Activated T-cell treated with anti-CD3 and anti-CD28 coated beads for 24 hours (primary cell): ENCODE data around the gene PODXL.
"Not testable (repeated sequence)": the region's sequence is repeated elsewhere in the genome, so short reads cannot be mapped to it uniquely, and the experiment has no call there.

Experiments used
- DNase-seq: peaks from one replicate; pipeline ENCODE4 v3.0.0-alpha.2; 2020; ENCODE audit warnings: low read depth

Gene PODXL

DNA sequence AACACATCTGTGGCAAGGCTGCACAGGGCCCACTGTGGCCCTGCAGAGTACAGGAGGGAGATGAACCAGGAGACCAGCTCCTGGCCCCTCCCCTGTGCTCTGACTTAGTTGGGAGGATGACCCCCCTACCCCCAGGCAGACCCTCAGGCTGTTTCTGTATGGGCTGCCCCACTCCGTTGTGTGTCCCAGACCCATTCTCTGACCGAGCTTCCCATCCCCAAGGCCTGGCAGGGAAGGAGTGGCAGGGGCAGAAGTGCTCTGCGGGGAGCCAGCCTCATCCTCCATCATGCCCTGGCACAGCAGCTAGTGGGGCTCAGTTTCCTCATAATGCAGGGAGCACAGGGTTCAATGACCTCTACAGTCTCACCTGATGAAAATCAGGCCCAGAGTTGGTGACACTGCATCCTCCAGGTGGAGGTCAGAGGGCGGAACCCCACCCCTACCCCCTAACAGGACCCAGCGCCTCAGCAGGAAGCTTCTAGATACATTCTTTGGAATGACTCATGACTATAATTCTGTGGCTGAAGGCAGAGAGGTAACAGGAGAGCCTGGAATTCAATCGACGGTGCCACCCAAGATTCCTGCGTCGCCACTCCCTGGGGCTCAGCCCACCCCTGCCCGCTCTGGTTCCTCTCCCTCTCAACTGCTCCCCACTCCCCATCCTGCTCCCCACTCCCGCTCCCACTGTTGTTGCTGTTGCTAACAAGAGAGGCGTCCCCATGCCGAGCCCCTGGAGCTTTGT is 18.2 kb downstream of the PODXL start:
- no peak for DNase-seq

DNA sequence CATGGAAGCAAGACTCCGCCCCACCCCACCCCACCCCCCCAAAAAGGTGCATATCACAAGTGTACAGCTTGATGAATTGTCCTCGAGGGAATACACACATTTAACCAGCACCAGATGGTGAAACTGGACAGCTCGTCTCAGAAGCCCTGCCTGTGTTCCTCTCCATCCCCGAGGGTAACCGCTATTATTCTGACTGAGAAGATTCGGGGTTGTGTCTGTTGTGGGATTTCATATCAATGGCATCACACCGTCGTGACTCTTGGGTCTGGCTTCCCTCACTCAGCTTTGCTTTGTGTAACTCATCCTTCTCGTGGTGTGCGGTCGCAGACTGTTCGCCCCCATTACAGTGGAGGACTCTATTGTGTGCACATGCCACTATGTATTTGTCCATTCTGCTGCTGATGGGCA is 18.9 kb downstream of the PODXL start:
- DNase-seq = no peak

DNA sequence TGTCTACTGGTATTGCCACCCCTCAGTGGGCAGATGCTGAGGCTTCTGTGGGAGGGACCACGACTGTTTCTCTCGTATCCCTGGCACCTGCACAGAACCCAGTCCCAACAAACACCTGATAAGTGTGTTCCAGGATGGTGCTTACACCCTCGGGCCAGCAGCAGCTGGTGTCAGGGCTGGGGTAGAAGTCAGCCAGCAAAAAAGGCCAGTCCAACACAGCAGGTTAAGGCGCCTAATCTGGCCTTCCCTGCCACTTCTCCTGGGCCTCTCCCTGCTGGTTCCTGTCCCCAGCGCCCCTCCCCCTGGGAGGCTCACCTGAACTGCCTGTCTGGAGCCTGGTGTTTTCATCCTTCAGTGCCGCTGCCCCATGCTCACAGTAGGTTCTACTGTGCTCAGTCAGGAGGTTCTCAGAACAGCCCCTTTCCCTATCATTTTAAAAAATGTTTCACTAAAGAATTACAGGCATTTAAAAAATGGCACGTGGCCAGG is 20.0 kb downstream of the PODXL start:
- DNase-seq = no peak

DNA sequence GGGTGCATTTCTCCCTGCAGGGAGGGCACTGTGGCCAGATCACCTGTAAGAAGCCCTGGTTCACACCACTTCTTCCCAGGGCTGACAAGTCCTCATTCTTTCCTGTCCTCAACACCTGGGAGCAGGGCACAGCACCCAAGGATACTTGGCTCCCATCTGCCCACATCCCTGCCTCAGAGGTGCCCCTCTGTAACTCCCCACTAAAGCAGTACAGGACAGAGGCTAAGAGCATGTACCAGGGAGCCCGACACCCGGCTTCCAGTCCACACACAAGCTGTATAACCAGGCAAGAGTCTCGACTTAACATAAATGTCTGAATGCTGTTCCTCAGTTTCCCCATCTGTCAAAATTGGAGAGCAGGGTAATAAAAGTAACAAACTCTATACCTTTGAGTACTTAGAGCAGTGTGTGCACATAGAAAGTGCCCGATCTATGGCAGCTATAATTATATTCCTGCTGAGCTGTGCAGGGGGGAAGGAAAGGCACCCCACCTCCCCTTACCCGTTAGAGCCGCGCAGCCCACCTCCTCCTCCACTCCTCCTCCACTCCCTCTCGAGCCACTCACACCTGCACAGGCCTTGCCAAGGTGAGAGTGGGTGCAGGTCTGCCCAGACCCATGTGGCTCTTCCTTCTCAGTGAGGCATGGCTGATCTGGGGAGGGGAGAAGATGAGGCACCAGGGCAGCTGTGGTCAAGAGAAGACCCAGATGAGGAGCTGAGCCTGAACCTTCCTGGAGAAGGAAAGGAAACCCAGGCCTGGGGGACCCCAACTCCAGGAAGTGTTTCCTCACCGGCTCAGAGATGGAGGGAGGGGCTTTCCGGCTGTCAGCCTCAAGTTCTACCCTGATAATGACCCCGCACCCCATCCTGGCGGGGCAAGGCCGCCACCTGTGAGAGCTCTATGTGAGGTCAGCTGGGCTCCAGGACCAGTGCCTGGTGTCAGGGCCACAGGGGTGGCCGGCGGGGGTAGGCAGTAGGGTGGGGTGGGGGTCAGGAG is 22.6 kb downstream of the PODXL start:
- DNase-seq = no peak

DNA sequence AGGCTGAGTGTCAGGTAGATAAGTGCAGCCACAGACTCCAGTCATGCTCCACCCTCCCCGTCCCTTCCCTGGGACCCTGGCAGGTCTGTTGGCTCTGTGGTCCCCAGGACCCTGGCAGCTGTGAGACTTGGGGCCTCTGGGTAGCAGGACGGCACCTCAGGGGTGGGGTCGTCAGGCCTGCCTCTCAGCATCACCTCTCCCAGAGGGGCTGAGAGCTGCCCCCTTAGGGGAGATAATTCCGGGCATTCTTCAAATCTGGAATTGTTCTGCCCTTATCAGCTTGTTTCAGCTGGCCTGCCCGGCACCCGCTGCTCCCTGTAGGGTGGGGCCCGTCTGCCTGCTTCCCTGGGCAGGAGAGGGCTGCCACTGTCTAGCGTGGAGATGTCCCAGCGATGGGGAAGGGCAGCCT is 23.3 kb downstream of the PODXL start:
- DNase-seq = no peak

DNA sequence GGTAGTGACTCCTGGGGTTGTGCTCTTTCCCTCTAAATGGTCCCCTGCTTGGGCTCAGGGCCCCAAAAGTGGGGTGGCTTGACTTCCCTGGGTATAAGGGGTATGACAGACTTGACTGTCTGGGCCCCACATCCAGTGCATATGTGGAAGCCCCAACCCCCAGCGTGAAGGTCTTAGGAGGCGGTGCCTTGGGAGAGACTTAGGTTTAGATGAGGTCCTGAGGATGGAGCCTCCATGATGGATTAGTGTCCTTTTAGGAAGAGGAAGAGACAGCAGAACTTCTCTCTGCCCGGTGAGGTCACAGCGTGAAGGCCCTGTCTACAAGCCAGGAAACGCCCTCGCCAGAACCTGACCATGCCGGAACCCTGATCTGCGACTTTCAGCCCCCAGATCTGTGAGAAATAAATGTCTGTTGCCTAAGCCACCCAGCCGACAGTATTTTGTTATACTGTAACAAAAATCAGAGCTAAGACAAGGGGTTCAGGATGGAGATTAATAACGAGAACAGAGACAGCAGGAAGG is 23.8 kb downstream of the PODXL start:
- no peak for DNase-seq

DNA sequence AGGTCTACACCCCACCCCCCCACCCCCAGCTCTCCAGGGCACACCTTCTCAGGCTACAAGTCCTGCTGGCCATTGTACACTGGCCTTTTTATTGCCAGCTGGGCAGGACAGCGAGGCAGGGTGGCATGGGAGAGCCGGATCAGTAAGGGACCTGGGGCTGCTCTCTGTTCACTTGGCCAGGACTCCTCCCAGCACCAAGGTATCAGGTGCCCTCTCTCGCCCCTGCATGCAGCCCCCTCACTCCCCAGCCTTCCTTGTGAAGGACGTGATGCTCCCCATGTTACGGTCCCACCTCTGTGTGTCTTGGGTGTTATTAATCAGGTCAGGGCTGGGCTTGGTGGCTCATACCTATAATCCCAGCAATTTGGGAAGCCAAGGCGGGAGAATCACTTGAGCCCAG is 26.3 kb downstream of the PODXL start:
- no peak for DNase-seq

DNA sequence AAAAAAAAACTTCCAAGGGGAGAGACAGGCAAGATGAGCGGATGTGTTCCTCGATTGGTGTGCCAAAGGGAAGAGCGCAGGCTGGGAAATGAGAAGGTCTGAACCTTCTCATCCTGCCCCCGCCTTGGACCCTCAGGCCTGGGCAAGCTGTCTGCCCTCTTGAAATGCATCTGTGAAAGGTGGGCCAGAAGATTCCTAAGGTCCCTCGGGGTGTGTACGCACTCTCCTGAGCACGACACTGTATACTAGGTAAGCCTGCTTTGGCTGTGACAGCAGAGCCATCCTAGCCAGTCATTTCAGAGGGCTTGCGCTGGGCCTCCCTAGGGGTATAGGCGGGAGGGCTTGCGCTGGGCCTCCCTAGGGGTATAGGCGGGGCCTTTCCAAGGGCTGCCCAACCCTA is 26.8 kb downstream of the PODXL start:
- no peak for DNase-seq

DNA sequence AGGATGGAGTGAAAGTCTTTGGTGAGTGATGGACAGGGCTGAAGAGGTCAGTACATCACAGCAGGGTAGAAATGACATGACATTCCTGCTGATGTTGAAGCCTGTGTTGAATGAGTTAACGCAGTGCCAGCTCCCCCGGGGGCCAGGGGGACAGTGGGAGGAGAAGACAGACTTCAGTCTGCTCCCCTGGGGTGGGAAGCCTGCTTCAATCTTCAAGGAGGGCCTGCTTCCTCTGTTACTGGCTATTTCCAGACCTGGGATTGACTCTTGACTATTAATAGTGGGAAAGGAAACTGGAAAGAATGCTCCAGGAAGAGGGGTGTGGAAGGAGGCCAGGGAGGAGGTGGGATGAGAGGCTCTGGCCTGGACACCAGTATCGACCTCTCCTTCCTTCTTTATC is 27.2 kb downstream of the PODXL start:
- no peak for DNase-seq

DNA sequence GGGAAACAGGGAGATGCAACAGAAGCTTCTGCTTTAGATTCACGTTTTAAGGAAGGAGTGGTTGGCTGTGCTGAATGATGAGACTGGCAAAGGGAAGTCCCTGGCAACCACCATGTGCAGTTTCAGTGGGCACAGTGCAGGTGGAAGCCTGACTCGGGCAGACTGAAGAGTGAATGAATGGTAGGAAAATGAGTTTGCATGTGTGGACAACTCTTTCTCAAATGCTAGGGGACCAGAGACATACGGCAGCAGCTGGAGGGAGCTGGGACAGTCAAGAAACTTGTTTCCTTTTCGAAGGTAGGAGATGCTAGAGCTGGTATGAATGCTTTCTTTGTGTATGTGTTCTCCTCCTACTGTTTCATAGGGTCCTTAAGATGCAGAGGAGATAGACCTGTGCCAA is 29.0 kb downstream of the PODXL start:
- no peak for DNase-seq

DNA sequence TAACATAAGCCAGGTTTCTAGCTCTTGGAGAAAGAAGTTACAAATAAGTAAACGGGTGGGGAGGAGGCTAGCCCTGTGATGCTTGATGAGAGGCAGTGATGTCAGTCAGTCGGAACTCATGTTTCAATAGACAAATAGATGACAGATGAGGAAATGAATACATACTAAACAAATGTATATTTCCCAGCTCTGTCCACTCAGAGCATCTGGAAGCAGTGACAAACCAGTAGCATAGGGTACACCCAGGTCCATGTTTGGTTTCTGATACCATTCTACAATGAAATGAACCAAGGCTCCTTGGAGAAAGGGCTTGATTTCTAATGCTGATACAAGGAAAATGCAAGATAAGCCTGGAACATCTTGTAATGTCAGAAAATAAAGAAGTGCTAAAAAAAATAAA is 30.6 kb downstream of the PODXL start:
- no peak for DNase-seq

DNA sequence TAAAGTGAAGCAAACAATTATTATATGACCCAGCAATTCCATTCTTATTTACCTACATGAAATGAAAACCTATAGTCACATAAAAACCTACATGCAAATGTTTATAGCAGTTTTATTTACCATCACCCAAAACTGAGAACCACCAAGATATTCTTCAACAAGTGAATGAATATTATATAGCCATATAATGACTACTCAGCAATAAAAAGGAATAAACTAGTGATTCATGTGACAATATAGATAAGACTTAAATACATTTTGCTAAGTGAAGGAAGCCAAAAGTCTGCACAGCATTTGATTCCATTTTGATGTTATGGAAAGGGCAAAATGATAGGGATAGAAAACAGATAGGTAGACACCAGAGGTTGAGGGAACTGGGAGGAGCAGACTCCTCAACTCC is 31.7 kb downstream of the PODXL start:
- no peak for DNase-seq

DNA sequence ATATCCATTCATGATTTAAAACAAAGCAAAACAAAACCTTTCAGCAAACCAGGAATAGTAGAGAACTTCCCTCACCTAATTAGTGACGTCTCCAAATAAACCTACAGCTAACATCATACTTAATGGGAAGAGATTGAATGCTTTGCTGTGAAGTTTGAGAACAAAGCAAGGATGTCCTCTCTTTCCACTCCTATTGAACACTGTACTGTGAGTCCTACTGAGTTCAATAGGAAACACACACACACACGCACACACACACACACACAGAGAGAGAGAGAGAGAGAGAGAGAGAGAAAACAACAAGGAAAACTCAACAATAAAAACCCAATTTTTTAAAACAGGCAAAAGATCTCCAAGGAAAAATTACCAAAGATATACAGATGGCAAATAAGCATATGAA is 32.3 kb downstream of the PODXL start:
- DNase-seq = no peak

DNA sequence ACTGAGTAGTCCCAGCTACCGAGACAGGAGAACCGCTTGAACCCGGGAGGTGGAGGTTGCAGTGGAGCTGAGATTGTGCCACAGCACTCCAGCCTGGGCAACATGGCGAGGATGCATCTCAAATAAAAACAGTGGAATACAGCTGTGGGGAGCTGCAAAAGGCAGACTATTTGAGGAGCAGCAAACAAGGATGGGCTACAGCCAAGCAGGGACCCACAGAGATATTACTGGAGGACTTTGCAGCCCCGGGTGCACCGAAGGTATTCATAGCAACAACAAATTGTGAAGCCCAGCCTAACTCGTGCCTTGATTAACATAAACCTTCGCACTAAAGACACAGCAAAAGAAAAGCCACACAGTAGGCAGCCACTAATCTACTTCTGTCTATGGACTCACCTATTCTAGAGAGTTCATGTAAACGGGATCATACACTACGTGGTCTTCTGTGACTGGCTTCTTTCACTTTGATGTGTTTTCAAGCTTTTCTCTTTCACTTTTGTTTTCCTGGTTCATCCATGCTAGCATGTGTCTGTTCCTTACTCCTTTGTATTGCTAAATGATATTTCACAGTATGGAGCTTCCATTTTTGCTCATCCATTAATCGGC is 34.0 kb downstream of the PODXL start:
- no peak for DNase-seq

DNA sequence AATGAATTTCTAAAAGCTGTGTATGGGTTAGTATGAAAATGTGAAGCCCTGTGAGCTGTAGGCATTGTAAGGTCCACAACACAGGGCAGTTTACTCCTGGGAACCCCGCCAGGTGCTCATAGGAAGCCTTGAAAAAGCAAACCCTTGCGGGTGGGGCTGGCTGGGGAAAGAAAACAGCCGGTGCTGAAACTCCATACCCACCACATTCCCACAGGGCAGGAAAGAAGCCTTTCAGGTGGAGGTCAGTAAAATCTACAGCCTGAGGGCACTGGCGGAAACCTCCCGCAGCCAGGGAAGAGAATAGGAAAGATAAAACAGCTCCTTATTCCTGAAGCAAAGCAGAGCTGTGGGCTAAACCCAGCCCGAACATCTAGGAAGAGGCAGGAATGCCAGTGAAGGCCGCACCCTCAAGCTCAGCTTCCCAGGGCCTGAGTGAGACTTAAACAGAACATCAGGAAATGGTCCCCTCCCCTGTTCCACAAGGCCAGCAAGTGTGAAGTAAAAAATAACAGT is 34.7 kb downstream of the PODXL start:
- DNase-seq = no peak

DNA sequence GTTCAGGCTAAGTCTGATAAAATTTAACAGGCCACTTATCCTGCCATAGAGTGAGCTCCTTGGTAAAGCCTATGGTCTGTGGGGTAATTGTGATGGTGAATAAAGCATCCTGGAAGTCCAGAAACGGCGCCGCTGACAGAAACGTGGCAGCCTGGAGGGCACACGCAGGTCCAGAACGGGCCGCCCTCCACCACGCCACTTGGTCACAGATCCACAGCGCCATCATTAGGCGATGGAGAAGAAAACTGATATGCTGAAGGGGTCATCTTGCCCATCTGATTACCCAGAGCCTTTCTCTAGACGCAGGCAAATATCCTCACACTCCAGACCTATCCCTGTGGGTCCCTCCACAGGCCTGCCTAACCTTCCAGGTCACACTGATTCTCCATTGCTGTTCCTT is 37.8 kb downstream of the PODXL start:
- DNase-seq = no peak

DNA sequence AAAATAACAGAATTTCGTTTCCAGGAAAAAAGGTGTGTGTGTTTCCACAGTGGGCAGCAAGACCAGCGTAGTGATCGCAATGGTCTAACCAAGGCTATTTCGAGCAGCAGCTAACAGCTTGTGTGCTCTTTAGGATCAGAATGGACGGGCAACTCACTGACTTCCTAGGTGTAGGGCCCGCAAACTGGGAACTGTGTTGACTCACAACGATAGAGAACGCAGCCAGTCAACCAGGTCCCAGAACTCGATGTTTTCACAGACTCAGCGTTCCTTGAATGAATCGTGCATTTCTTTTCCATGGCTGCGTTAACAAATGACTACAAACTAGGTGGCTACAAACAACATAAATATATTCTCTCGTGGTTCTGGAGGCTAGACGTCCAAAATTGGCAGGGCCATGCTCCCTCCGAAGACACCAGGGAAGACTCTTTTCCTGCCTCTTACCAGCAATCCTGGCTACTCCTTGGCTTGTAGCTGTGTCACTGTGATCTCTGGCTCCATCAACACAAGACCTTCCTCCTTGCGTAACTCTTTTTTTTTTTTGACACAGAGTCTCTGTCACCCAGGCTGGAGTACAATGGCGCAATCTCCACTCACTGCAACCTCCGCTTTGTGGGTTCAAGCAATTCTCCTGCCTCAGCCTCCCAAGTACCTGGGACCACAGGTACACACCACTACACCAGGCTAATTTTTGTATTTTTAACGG is 39.1 kb downstream of the PODXL start:
- no peak for DNase-seq

DNA sequence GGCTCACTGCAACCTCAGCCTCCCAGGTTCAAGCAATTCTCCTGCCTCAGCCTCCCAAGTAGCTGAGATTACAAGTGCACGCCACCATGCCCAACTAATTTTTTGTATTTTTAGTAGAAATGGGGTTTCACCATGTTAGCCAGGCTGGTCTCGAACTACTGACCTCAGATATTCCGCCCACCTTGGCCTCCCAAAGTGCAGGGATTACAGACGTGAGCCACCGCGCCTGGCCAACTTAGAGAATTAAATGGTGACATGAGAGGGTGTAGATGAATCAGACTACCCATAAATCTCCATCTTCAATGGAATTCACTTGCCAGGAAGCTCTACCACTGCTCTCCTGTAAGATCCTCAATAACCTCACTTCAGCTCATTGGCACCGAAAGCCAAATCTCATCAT is 41.0 kb downstream of the PODXL start:
- not testable (repeated sequence) for DNase-seq

DNA sequence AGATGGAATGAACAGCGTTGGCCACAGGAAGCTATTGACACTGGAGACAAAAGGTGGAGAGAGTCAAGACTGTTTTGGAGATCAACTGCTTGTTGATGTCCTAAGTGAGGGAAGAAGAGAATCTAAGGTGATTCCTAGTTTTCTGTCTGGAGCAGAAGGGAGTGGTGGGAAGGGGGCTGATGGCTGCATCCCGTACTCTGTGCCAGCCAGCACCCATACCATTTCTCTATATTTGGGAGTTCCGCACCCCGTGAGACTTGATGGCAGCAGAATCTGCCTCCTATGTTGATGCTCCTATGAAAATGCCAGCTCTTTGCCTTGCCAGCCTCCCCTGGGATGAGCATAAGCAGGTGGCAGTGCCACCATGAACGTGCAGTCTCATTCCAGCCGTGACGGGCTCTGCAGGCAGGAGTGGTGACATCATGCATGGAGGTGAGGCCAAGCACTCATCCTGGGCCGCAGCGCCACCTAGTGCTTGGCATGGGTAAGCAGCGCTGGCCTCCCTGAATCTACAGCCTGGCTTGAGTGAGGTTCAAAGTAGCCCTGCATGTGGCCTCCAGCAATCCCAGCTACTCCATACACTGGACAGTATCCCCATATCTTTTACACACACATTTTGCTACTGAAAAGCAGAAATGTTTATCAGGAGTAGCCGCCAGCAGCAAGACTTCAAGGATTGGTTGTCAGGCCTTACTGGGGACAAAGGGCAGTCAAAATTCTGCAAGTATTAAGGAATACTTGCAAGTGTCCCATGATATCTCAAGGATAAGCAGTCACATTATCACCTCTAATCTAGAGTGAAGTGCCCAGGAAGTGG is 43.0 kb downstream of the PODXL start:
- DNase-seq = peak; percentile 75

DNA sequence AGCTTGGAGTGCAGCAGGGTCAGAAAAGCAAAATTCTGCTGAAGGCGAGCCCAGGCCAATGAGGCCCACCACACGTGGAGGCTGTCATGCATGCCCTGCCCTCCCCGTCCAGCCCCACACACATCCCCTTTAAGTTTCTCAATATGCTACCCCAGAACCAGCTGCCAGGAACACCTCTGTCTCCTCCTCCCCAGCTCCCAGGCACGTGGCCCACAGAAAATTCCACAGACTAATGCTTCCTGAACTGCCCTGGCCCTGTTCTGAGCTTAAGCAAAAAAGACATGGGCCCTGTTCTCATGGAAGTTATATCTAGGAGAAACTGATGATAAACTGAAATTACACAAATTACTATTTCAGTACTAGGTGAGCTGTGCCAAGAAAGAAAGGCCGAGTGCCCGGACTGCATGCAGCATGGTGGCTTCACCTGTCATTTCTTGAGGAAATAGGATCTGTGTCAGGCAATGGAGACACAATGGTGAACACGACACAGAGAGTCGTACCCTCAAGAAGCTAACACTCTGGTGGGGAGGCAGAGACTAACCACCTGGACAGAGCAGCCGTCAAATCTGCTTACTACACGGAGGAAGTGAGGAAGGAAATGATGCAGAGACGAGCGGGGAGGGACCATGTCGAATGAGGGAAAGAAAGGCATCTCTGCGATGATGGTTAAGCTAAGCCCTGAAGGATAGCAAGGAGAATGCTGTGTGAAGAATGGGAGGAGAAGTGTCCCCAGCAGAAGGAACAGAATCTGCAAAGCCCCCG is 44.5 kb downstream of the PODXL start:
- DNase-seq = no peak
